BLaER1 treated with 17β-estradiol and CSF1 and Interleukin-3, amounts not matched to agents 10 nM and 100 nM (cell line): ENCODE results near the gene SHOX.

ENCODE experiments used
- H3K27ac ChIP-seq, 11 experiments: shearing (Covaris generic); formaldehyde crosslinking; 2 replicates each; pipeline ENCODE4 v1.8.1; 2022
- H3K27me3 ChIP-seq, 11 experiments: shearing (Covaris generic); formaldehyde crosslinking; 2 replicates each; pipeline ENCODE4 v1.8.1; 2022
- H3K36me3 ChIP-seq, 11 experiments: shearing (Covaris generic); formaldehyde crosslinking; 2 replicates each; pipeline ENCODE4 v1.8.1; 2022
- H3K4me1 ChIP-seq, 10 experiments: shearing (Covaris generic); formaldehyde crosslinking; 2 replicates each; pipeline ENCODE4 v1.8.1; 2022
- H3K4me2 ChIP-seq, 11 experiments: shearing (Covaris generic); formaldehyde crosslinking; 2 replicates each; pipeline ENCODE4 v1.8.1; 2022
- H3K4me3 ChIP-seq, 10 experiments: shearing (Covaris generic); formaldehyde crosslinking; 2 replicates each; pipeline ENCODE4 v1.8.1; 2022
- H3K9ac ChIP-seq, 11 experiments: shearing (Covaris generic); formaldehyde crosslinking; 2 replicates each; pipeline ENCODE4 v1.8.1; 2022
- H3K9me3 ChIP-seq, 11 experiments: shearing (Covaris generic); formaldehyde crosslinking; replicated peaks in 1 of 11; 2 replicates each; pipeline ENCODE4 v1.8.1; 2022
- H4K20me1 ChIP-seq, 11 experiments: shearing (Covaris generic); formaldehyde crosslinking; 2 replicates each; pipeline ENCODE4 v1.8.1; 2022
- Cebpa-rat ChIP-seq, 11 experiments: shearing (Covaris generic); IDR thresholded peaks; 2 replicates each; pipeline ENCODE4 v1.8.1; 2022

The SHOX gene

DNA sequence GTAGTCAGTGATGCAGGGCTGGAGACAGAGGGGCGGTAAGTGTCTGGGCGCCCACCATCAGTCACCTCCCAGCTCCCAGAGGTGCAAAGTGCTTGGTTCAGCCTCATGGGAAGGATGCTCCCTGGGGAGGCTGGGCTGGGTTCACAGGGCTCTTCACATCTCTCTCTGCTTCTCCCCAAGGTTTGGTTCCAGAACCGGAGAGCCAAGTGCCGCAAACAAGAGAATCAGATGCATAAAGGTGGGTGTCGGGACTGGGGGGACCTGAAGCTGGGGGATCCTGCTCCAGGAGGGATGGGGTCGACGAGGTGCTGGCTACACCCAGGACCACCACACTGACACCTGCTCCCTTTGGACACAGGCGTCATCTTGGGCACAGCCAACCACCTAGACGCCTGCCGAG, 10.1 kb downstream of the SHOX start:
- H4K20me1 ChIP-seq, result peaks cover 0 to 61% (median 13%) of the 10 kb centered on the region in 11 experiments; a peak in 11 of 22 replicates
- no peak overlapping the region for H3K9ac ChIP-seq
- peaks cover 0 to 10% (median 0%) of the 10 kb centered on the region in 11 experiments; a peak in 5 of 22 replicates for H3K9me3 ChIP-seq
- no peaks in the 10 kb centered on the region for H3K4me1 ChIP-seq
- TF ChIP-seq Cebpa-rat (IDR thresholded peaks at IDR 0.05), result no peak
- no peak overlapping the region for H3K4me3 ChIP-seq
- no peak overlapping the region for H3K4me2 ChIP-seq
- H3K27me3 ChIP-seq, result peaks cover 90 to 95% (median 95%) of the 10 kb centered on the region in 11 experiments
- H3K36me3 ChIP-seq, result no peaks in the 10 kb centered on the region
- no peak overlapping the region for H3K27ac ChIP-seq

DNA sequence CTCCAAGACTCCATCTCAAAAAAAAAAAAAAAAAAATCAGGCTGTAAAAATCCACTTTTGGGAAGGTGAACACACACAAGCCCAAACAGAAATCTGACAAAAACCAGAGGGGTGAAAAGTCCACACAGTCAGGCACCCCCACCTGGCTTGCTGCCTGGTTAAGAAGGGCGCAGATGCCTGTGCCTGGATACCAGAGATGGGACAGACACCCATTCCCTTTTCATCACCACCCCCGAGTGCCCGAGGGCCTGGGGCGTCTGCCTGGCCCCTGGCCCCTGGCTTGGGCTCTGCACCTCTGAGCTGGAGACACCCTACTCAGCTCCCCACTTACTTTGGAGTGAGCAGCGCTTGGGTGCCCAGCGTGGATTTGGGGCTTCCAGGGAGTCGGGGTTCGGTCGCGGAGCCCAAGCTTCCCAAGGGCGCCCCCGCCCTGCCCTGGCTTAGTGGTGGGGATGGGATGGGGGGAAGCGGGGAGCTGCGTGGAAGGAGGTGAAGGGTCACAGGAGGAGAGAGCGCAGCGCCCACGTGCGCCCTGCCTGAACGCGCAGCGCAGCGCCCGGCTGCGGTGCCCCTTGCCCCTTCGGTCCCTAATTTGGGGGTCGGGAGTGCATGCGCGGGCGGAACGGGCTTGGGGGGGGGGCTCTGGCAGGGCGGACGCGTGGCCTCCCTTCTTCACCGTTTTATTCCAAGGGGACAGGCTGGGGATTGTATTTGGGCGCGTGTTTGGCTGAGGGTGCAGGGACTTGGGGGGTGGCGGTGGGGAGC, 11.3 kb downstream of the SHOX start:
- Histone ChIP-seq H4K20me1 (peaks cover 0 to 61% (median 13%) of the 10 kb centered on the region in 11 experiments; a peak in 11 of 22 replicates), H3K4me1 (no peaks in the 10 kb centered on the region)

DNA sequence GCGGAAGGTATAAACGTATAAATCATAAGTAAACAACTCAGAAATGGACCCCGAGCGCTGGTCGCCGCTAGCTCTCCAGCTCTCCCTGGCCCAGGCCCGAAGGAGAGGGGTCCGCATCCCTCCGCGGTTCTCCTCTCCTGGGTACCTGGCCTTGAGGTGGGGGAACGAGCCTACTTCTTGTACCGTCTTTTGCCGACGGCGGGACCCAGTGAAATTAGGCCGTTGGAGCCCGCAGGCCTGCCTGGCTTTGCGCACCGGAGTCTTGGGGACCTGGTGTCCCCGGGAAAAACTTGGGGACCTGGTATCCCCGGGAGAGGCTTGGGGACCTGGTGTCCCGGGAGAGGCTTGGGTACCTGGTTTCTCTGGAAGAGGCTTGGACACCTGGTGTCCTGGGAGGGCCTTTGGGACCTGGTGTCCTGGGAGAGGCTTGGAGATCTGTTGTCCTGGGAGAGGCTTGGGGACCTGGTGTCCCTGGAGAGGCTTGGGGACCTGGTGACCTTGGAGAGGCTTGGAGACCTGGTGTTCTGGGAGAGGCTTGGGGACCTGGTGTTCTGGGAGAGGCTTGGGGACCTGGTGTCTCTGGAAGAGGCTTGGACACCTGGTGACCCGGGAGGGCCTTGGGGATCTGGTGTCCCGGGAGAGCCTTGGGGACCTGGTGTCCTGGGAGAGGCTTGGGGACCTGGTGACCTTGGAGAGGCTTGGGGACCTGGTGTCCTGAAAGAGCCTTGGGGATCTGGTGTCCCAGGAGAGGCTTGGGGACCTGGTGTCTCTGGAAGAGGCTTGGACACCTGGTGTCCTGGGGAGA, 12.0 kb downstream of the SHOX start:
- Histone ChIP-seq H4K20me1 (peaks cover 0 to 53% (median 6%) of the 10 kb centered on the region in 11 experiments; a peak in 11 of 22 replicates), H3K27ac (no peak overlapping the region), H3K9ac (no peak overlapping the region), H3K36me3 (no peaks in the 10 kb centered on the region), H3K4me1 (no peaks in the 10 kb centered on the region), H3K9me3 (peaks cover 0 to 3% (median 0%) of the 10 kb centered on the region in 11 experiments; a peak in 3 of 22 replicates), H3K4me3 (no peak overlapping the region), H3K27me3 (peaks cover 78 to 93% (median 88%) of the 10 kb centered on the region in 11 experiments), H3K4me2 (no peak overlapping the region)
- no peak for TF ChIP-seq Cebpa-rat (IDR thresholded peaks at IDR 0.05)

More for the DNA sequence above, 11.3 kb downstream of the SHOX start:
- no peak overlapping the region for H3K27ac ChIP-seq
- no peak for TF ChIP-seq Cebpa-rat (IDR thresholded peaks at IDR 0.05)
- peaks cover 86 to 100% (median 95%) of the 10 kb centered on the region in 11 experiments for H3K27me3 ChIP-seq
- H3K4me3 ChIP-seq, result no peak overlapping the region
- peaks cover 0 to 10% (median 0%) of the 10 kb centered on the region in 11 experiments; a peak in 5 of 22 replicates for H3K9me3 ChIP-seq
- no peaks in the 10 kb centered on the region for H3K36me3 ChIP-seq
- no peak overlapping the region for H3K9ac ChIP-seq
- H3K4me2 ChIP-seq, result no peak overlapping the region

DNA sequence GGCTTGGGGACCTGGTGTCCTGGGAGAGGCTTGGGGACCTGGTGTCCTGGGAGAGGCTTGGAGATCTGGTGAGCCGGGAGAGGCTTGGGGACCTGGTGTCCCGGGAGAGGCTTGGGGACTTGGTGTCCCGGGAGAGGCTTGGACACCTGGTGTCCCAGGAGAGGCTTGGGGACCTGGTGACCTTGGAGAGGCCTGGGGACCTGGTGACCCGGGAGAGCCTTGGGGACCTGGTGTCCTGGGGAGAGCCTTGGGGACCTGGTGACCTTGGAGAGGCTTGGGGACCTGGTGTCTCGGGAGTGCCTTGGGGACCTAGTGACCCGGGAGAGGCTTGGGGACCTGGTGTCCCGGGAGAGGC, 12.6 kb downstream of the SHOX start:
- no peaks in the 10 kb centered on the region; a peak in 3 of 22 replicates for H3K9me3 ChIP-seq
- no peak overlapping the region for H3K9ac ChIP-seq

DNA sequence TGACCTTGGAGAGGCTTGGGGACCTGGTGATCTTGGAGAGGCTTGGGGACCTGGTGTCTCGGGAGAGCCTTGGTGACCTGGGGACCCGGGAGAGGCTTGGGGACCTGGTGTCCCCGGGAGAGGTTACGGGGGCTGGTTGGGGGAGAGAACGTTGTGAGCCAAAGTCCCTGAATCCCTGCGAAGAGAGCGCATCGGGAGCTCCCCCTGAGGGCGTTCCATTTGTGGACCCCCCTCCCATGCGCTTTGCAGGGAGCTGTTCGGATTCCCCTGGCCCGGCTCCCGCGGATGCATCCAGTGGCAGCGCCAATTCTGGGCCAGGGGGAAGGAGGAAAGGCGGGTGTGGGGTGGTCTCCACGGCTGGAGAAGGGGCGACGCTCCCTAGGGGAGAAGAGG, 13.3 kb downstream of the SHOX start:
- no peak overlapping the region for H3K4me3 ChIP-seq
- H3K36me3 ChIP-seq, result no peaks in the 10 kb centered on the region
- H3K9ac ChIP-seq, result no peak overlapping the region
- H3K27ac ChIP-seq, result no peak overlapping the region
- peaks cover 0 to 42% (median 0%) of the 10 kb centered on the region in 11 experiments; a peak in 8 of 22 replicates for H4K20me1 ChIP-seq
- peaks cover 65 to 80% (median 75%) of the 10 kb centered on the region in 11 experiments for H3K27me3 ChIP-seq
- H3K4me1 ChIP-seq, result no peaks in the 10 kb centered on the region
- H3K9me3 ChIP-seq, result no peaks in the 10 kb centered on the region; a peak in 1 of 22 replicates
- TF ChIP-seq Cebpa-rat (IDR thresholded peaks at IDR 0.05), result no peak
- no peak overlapping the region for H3K4me2 ChIP-seq

More for the DNA sequence above, 12.6 kb downstream of the SHOX start:
- Histone ChIP-seq H3K4me1 (no peaks in the 10 kb centered on the region), H3K36me3 (no peaks in the 10 kb centered on the region), H4K20me1 (peaks cover 0 to 49% (median 5%) of the 10 kb centered on the region in 11 experiments; a peak in 11 of 22 replicates), H3K4me2 (no peak overlapping the region), H3K27ac (no peak overlapping the region), H3K27me3 (peaks cover 72 to 87% (median 82%) of the 10 kb centered on the region in 11 experiments), H3K4me3 (no peak overlapping the region)
- TF ChIP-seq Cebpa-rat (IDR thresholded peaks at IDR 0.05), result no peak

DNA sequence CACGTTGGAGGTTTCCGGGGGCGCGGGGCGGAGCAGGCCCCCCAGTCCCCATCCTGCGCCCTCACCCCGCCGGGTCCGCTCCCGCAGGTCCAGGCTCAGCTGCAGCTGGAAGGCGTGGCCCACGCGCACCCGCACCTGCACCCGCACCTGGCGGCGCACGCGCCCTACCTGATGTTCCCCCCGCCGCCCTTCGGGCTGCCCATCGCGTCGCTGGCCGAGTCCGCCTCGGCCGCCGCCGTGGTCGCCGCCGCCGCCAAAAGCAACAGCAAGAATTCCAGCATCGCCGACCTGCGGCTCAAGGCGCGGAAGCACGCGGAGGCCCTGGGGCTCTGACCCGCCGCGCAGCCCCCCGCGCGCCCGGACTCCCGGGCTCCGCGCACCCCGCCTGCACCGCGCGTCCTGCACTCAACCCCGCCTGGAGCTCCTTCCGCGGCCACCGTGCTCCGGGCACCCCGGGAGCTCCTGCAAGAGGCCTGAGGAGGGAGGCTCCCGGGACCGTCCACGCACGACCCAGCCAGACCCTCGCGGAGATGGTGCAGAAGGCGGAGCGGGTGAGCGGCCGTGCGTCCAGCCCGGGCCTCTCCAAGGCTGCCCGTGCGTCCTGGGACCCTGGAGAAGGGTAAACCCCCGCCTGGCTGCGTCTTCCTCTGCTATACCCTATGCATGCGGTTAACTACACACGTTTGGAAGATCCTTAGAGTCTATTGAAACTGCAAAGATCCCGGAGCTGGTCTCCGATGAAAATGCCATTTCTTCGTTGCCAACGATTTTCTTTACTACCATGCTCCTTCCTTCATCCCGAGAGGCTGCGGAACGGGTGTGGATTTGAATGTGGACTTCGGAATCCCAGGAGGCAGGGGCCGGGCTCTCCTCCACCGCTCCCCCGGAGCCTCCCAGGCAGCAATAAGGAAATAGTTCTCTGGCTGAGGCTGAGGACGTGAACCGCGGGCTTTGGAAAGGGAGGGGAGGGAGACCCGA, 14.0 kb downstream of the SHOX start:
- peaks cover 58 to 73% (median 68%) of the 10 kb centered on the region in 11 experiments for H3K27me3 ChIP-seq
- TF ChIP-seq Cebpa-rat (IDR thresholded peaks at IDR 0.05), result no peak
- H3K9me3 ChIP-seq, result no peaks in the 10 kb centered on the region
- no peak overlapping the region for H3K4me3 ChIP-seq
- H3K4me2 ChIP-seq, result no peak overlapping the region
- H3K9ac ChIP-seq, result no peak overlapping the region
- H3K36me3 ChIP-seq, result no peaks in the 10 kb centered on the region
- no peaks in the 10 kb centered on the region for H3K4me1 ChIP-seq
- no peak overlapping the region for H3K27ac ChIP-seq
- peaks cover 0 to 35% (median 0%) of the 10 kb centered on the region in 11 experiments; a peak in 5 of 22 replicates for H4K20me1 ChIP-seq

DNA sequence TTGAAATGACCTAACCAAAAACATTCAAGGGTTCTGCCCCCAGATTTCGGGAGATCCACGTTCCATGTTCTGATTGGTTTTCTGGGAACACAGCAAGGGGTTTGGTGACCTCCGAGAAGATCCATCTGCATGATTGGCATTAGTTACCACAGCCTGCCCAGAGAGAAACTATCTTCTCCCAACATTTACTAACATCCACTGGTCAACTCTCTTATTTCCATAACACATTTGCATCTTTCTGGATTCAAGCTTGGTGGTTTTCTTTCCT, 15.6 kb downstream of the SHOX start:
- no peaks in the 10 kb centered on the region for H3K36me3 ChIP-seq
- peaks cover 0 to 26% (median 0%) of the 10 kb centered on the region in 11 experiments; a peak in 5 of 22 replicates for H4K20me1 ChIP-seq
- H3K9me3 ChIP-seq, result no peaks in the 10 kb centered on the region
- no peak overlapping the region for H3K27ac ChIP-seq
- no peak for TF ChIP-seq Cebpa-rat (IDR thresholded peaks at IDR 0.05)
- H3K9ac ChIP-seq, result no peak overlapping the region
- peaks cover 43 to 58% (median 52%) of the 10 kb centered on the region in 11 experiments for H3K27me3 ChIP-seq
- no peak overlapping the region for H3K4me2 ChIP-seq
- no peaks in the 10 kb centered on the region for H3K4me1 ChIP-seq
- no peak overlapping the region for H3K4me3 ChIP-seq

DNA sequence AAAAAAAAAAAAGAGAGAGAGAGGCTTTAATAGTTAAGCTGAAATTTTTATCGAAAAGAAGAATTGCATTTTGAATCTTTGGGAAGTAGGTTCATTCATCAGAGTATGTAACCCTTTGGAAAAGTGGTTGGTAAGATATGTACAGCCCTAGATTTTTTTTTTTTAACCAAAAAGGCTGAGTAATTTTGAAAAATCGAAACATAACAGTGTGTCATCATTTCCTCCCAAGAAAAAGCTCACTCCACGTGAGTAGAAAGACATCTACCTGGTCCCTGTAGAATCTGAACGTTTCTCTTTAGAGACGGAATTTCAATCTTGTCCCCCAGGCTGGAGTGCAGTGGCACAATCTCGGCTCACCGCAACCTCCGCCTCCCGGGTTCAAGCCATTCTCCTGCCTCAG, 16.2 kb downstream of the SHOX start:
- Histone ChIP-seq H3K27me3 (peaks cover 36 to 51% (median 46%) of the 10 kb centered on the region in 11 experiments), H3K27ac (no peak overlapping the region), H3K36me3 (no peaks in the 10 kb centered on the region), H3K4me2 (no peak overlapping the region), H3K9ac (no peak overlapping the region), H4K20me1 (peaks cover 0 to 19% (median 0%) of the 10 kb centered on the region in 11 experiments; a peak in 5 of 22 replicates), H3K4me3 (no peak overlapping the region), H3K9me3 (no peaks in the 10 kb centered on the region), H3K4me1 (no peaks in the 10 kb centered on the region)
- no peak for TF ChIP-seq Cebpa-rat (IDR thresholded peaks at IDR 0.05)
